ENCODE data around the gene AP1M1. TPM values are rescaled to one million over a fixed set of nuclear protein-coding genes. Genes with fewer than 3 reads are reported as not detected.
A peak's percentile ranks its signal among the peaks of the same experiment; 100 is the strongest.

AP1M1 gene
- total RNA-seq, 2 experiments from 2014 or later: 100 to 113 TPM

DNA sequence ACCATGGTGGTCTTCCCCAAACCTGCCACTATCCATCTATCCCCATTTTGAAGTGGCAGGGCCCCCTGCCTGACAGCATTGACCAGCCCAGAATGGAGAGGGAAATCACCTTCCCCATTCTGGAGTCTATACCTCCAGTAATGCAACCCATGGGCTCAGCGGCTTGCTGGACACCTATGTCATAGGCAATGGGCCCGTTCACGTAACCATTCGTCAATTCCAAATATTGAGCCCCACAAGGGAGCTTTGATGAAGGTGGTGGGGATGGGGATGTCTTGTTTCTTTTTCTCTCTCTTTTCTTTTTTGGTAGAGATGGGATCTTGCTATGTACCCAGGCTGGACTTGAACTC is 63.1 kb downstream of the AP1M1 start:
- no peak for DNase-seq
- Mint-ChIP-seq H3K4me1 (ENCODE audit: low read depth) (peaks cover 34% of the 10 kb centered on the region), H3K36me3 (no peaks in the 10 kb centered on the region), H3K4me3 (no peak overlapping the region), H3K27ac (no peak overlapping the region), H3K27me3 (peaks cover 4% of the 10 kb centered on the region), H3K9me3 (peaks cover 3% of the 10 kb centered on the region)
- CTCF ChIA-PET: interaction anchor here (0.8 to 1.8 kb wide), 2 partner anchors 122 to 126 kb away, joined by 3 to 6 read pairs; no protein-coding TSS in a partner anchor
- POLR2A ChIA-PET: no interaction called here
- intact Hi-C loops (cut with micrococcal nuclease): loop anchor here (5.0 kb wide), 1 partner anchor 67 kb away; no protein-coding TSS in a partner anchor

DNA sequence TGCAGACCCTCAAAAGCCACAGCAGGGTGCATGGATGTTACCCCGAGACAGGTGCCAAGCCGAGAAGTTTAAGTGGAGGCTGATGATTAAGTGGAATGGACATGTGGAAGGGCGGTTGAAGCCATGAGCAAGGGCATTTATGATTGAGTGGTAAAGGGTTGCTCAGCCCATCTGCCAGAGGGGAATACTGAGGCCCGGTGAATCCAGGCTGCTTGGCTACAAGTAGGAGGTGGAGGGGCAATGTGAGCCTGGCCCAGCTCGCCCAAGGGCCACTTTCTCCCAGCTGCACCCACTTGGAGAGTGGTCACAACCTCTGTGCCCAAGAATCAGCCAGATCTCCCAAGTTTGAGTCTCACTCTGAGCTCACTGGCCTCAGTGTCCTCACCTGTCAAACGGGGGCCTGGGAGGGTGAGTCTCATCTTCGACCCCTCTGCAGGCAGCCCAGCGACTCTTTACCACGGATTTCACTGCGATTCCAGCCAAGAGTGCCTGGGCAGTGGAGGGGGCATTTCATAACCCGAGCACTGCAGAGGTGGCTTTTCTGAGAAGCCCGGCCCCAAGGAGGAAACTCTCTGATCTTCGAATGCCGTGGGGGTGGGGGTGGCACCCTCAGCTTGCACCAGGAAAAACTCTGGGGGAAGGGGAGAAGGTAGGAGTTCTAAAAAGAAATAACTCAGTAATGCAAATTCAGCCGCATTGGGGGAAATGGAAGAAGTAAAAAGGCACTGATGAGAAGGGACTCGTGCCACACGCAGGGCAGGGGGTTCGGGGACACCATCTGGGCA is 64.1 kb downstream of the AP1M1 start:
- peaks cover 42% of the 10 kb centered on the region for H3K4me1 Mint-ChIP-seq (ENCODE audit: low read depth)
- H3K27ac Mint-ChIP-seq: no peak overlapping the region
- ChIA-PET CTCF (interaction anchor here (0.7 to 2.2 kb wide), 3 partner anchors 13 to 125 kb away, joined by 3 to 9 read pairs (median 6); no protein-coding TSS in a partner anchor), POLR2A (no interaction called here)
- intact Hi-C loops (cut with micrococcal nuclease): loop anchor here (5.0 kb wide), 1 partner anchor 66 kb away; no protein-coding TSS in a partner anchor
- peak; percentile 27 for DNase-seq
- no peaks in the 10 kb centered on the region for H3K36me3 Mint-ChIP-seq
- no peak overlapping the region for H3K4me3 Mint-ChIP-seq
- peaks cover 3% of the 10 kb centered on the region for H3K9me3 Mint-ChIP-seq
- H3K27me3 Mint-ChIP-seq: peaks cover 4% of the 10 kb centered on the region

DNA sequence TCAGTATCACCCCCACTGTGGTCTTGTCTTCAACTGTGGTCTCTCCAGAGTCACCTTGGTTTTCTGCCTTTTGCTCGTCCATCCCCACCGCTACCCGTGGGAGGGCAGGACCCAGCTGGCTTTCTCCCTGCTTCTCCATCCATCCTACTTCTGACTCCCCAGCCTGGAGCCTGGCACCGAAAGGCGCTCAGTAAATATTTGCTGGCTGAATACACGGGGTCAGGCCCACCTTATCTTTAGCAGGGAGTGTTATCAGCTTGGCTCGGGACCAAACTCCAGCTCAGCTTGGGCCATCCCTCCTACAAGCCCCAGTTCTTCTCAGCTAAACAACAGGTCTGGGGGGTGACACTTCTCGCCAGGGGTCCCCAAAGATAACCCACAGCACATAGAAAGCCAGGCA is 64.9 kb downstream of the AP1M1 start:
- Mint-ChIP-seq H3K36me3 (no peaks in the 10 kb centered on the region), H3K27me3 (peaks cover 7% of the 10 kb centered on the region), H3K27ac (no peak overlapping the region), H3K4me3 (no peak overlapping the region), H3K9me3 (peaks cover 3% of the 10 kb centered on the region), H3K4me1 (ENCODE audit: low read depth) (peaks cover 50% of the 10 kb centered on the region)
- ChIA-PET POLR2A (no interaction called here), CTCF (interaction anchor here (0.6 to 2.4 kb wide), 6 partner anchors 14 to 124 kb away, joined by 3 to 9 read pairs (median 4); no protein-coding TSS in a partner anchor)
- no peak for DNase-seq
- intact Hi-C loops (cut with micrococcal nuclease): loop anchor here (5.0 kb wide), 1 partner anchor 65 kb away; no protein-coding TSS in a partner anchor

DNA sequence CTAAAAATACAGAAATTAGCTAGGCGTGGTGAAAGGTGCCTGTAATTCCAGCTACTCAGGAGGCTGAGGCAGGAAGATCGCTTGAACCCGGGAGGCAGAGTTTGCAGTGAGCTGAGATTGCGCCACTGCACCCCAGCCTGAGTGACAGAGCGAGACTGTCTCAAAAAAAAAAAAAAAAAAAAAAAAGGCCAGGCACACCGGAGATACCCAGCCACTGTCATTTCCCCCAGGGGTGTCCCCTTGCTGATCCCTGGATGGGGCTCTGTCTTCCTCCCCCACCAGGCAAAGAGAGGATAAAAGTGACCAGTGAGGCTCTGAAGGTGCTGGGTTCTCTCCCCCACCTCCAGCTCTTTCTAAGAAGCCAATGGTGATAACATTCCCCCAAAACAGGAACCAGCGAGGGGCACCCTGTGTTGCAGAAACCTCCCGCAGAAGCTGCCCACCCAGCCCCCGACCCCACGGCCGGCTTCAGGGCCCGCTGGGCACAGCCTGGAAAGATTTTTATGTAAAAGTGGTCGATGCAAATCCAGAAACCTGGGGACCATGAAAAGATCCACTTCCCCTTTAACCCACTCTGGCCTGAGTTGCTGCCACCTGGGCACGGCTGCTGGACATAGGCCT is 65.5 kb downstream of the AP1M1 start:
- DNase-seq: no peak
- ChIA-PET POLR2A (no interaction called here), CTCF (interaction anchor here (0.6 to 2.4 kb wide), 5 partner anchors 15 to 120 kb away, joined by 3 to 9 read pairs (median 3); no protein-coding TSS in a partner anchor)
- Mint-ChIP-seq H3K4me3 (no peak overlapping the region), H3K36me3 (no peaks in the 10 kb centered on the region), H3K27ac (no peak overlapping the region), H3K27me3 (peaks cover 7% of the 10 kb centered on the region), H3K9me3 (peaks cover 3% of the 10 kb centered on the region), H3K4me1 (ENCODE audit: low read depth) (peaks cover 50% of the 10 kb centered on the region)
- intact Hi-C loops (cut with micrococcal nuclease): loop anchor here (5.0 kb wide), 1 partner anchor 64 kb away; no protein-coding TSS in a partner anchor

DNA sequence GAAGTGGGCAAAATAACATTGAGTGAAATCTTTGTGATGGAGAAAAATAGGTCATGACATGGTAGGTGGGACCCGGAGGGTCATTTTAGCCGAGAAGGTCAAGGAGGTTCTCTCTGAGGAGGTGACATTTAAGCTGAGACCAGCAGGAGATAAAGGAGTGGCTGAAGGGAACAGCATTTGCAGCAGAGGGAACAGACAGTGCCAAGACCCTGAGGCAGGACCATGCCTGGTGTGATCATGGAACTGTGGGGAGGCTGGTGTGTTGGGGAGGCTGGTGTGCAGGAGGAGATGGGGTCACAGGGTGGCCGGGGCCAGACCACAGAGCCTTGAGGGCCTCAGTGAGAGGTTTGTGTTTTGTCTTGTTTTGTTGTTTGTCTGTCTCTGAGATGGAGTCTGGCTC is 67.5 kb downstream of the AP1M1 start:
- Mint-ChIP-seq H3K27ac (peak overlapping the region; percentile 31), H3K9me3 (peaks cover 3% of the 10 kb centered on the region), H3K4me1 (ENCODE audit: low read depth) (peaks cover 54% of the 10 kb centered on the region), H3K4me3 (no peak overlapping the region), H3K27me3 (peaks cover 7% of the 10 kb centered on the region), H3K36me3 (no peaks in the 10 kb centered on the region)
- ChIA-PET POLR2A (no interaction called here), CTCF (no interaction called here)
- DNase-seq: no peak
- intact Hi-C loops (cut with micrococcal nuclease): no loop called here

DNA sequence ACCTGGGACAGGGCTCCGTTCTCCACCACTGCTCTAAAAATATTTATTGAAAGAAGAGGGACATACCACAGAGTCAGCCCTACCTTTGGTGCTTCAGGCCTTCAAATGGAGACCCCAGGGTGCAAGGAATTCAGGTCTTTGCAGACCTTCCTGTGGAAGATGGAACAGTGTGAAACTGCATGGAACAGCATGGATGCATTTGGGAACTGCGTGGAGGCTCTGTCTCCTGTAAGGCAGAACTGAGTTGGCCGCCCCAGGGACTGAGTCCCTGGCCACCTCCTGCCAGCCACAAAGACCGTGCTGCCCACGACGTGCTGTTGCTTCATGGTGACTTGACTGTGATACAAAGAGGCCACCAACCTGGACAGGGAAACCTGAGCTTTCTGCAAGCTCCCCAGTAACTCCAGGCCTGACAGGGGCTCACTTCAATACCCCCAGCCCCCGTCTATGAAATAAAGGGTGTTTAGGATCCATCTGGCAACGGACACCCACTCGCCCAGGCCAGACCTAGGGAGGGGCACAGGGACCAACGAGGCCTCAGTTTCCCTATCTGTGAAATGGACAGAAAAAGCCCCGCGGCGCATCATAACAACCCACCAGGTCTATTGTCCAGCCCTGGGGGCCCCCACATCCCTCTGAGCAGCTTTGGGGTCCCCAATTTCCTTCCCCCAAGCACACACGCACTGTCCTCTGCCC is 68.3 kb downstream of the AP1M1 start:
- DNase-seq: no peak
- CTCF ChIA-PET: interaction anchor here (1.0 to 2.4 kb wide), 2 partner anchors 17 to 27 kb away, joined by 3 to 6 read pairs; no protein-coding TSS in a partner anchor
- no peak overlapping the region for H3K27ac Mint-ChIP-seq
- H3K27me3 Mint-ChIP-seq: peaks cover 7% of the 10 kb centered on the region
- no peaks in the 10 kb centered on the region for H3K36me3 Mint-ChIP-seq
- intact Hi-C loops (cut with micrococcal nuclease): no loop called here
- no peak overlapping the region for H3K4me3 Mint-ChIP-seq
- peaks cover 3% of the 10 kb centered on the region for H3K9me3 Mint-ChIP-seq
- H3K4me1 Mint-ChIP-seq (ENCODE audit: low read depth): peaks cover 53% of the 10 kb centered on the region
- POLR2A ChIA-PET: no interaction called here

DNA sequence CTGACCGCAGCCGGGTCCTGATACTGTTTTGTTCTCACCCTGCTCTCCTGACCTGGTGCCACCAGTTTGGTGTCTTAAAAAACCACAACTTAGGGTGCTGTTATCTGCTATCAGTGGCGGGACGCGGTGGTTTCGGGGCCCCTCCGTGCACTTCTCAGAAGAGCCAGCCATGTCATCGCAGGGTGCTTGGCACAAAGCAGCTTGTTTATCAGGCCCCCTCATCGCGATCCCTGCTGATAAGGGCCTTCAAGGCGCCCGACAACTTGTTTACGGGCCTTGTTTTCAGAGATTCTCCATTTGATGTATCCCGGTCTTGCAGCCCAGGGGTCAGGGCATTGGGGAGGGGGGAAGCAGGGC is 68.9 kb downstream of the AP1M1 start:
- peaks cover 4% of the 10 kb centered on the region for H3K27me3 Mint-ChIP-seq
- POLR2A ChIA-PET: no interaction called here
- peaks cover 47% of the 10 kb centered on the region for H3K4me1 Mint-ChIP-seq (ENCODE audit: low read depth)
- no peak overlapping the region for H3K4me3 Mint-ChIP-seq
- H3K9me3 Mint-ChIP-seq: peaks cover 3% of the 10 kb centered on the region
- no peak overlapping the region for H3K27ac Mint-ChIP-seq
- no peaks in the 10 kb centered on the region for H3K36me3 Mint-ChIP-seq
- CTCF ChIA-PET: interaction anchor here (1.0 to 2.4 kb wide), 2 partner anchors 18 to 27 kb away, joined by 3 to 6 read pairs; no protein-coding TSS in a partner anchor
- peak; percentile 65 for DNase-seq
- intact Hi-C loops (cut with micrococcal nuclease): no loop called here

DNA sequence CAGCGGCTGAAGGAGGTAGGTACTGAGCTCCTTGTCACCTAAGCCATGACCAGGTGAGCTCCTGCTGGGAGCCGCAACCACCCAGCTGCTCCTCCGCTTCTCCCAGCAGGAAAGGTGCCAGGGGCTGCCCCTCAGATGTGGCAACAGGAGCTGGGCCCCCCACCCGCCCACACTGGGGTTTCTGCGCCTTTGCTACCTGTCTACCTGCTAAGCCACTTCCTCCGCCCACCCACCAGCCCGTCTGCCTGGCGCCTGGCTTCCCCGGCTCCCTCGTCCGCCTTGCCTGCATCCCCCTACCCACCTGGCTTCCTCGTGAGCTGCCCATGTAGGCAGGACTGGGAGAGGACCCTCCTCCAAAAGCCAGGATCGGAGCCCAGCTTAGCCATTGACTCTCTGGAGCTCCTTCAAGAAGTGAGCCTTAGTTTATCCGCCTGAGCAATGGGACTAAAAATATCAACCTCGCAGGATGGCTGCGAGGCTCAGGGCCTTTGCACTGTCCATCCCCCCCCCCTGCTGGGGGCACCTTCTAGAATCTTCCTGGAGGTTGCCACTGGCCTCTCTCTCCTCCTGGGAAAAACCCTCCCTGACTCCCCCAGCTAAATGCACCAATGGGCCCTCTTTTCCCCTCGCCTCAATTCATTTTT is 71.1 kb downstream of the AP1M1 start:
- POLR2A ChIA-PET: interaction anchor here (0.6 to 1.3 kb wide), 2 partner anchors 15 to 274 kb away, joined by 3 to 4 read pairs; no protein-coding TSS in a partner anchor
- peak; percentile 57 for DNase-seq
- intact Hi-C loops (cut with micrococcal nuclease): no loop called here

DNA sequence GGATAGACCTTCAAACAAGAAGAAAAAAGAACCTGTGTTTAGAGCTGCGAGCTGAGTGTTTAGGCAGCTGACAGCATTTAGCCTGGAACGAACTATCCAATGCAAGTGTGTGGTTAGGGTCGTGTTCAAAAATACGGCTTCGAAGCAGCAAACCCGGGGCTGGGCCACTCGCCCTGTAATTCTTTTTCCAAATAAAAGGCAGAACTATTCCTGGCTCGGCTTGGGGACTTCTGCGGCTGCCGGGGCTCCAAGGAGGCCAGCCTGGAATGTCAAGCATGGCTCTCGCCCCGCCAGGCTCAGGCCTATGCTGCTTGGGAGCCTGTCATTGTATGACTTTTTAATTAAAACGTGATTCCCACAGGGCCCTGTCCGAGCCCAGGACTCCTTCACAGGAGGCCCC is 75.2 kb downstream of the AP1M1 start:
- POLR2A ChIA-PET: interaction anchor here (0.7 kb wide), 1 partner anchor 11 kb away, joined by 5 read pairs; no protein-coding TSS in a partner anchor
- no peak overlapping the region for H3K4me3 Mint-ChIP-seq
- H3K27ac Mint-ChIP-seq: no peak overlapping the region
- intact Hi-C loops (cut with micrococcal nuclease): no loop called here
- DNase-seq: no peak
- H3K4me1 Mint-ChIP-seq (ENCODE audit: low read depth): peaks cover 9% of the 10 kb centered on the region
- no peaks in the 10 kb centered on the region for H3K27me3 Mint-ChIP-seq
- CTCF ChIA-PET: no interaction called here
- H3K36me3 Mint-ChIP-seq: no peaks in the 10 kb centered on the region
- H3K9me3 Mint-ChIP-seq: no peaks in the 10 kb centered on the region

More for the DNA sequence above, 71.1 kb downstream of the AP1M1 start:
- peaks cover 30% of the 10 kb centered on the region for H3K4me1 Mint-ChIP-seq (ENCODE audit: low read depth)
- H3K4me3 Mint-ChIP-seq: no peak overlapping the region
- CTCF ChIA-PET: interaction anchor here (1.2 to 2.4 kb wide), 4 partner anchors 25 to 117 kb away, joined by 3 to 8 read pairs (median 5); no protein-coding TSS in a partner anchor
- H3K27ac Mint-ChIP-seq: no peak overlapping the region
- no peaks in the 10 kb centered on the region for H3K36me3 Mint-ChIP-seq
- peaks cover 3% of the 10 kb centered on the region for H3K27me3 Mint-ChIP-seq
- H3K9me3 Mint-ChIP-seq: peaks cover 3% of the 10 kb centered on the region

DNA sequence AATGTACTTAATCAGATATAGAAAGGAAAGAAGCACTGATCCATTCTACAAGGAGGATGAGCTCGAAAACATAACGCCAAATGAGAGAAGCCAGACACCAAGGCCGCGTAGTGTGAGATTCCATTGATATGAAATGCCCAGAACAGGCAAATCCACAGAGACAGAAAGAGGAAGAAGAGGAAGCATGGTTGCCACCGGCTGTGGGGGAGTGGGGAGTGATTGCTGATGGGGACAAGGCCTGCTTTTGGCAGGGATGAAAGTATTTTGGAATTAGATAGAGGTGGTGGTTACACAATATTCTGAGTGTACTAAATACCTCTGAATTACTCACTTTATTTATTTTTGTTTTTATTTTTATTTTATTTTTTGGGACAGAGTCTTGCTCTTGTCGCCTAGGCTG is 76.7 kb downstream of the AP1M1 start:
- H3K4me1 Mint-ChIP-seq (ENCODE audit: low read depth): peaks cover 2% of the 10 kb centered on the region
- CTCF ChIA-PET: no interaction called here
- intact Hi-C loops (cut with micrococcal nuclease): no loop called here
- no peak for DNase-seq
- no peaks in the 10 kb centered on the region for H3K36me3 Mint-ChIP-seq
- H3K27ac Mint-ChIP-seq: no peak overlapping the region
- no peaks in the 10 kb centered on the region for H3K27me3 Mint-ChIP-seq
- no peaks in the 10 kb centered on the region for H3K9me3 Mint-ChIP-seq
- H3K4me3 Mint-ChIP-seq: no peak overlapping the region
- POLR2A ChIA-PET: no interaction called here

DNA sequence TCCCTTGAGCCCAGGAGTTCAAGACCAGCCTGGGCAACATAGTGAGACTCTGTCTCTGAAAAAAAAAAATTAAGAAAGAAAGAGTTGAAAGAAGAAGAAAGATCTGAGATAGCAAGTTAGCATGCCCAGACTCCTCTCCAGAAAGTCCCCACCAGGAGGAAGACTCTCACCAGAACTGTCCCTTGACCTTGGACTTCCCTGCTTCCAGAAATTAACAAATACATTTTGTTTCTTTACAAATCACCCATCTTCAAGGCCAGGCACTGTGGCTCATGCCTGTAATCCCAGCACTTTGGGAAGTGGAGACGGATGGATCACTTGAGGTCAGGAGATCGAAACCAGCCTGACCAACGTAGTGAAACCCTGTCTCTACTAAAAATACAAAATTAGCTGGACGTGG is 82.6 kb downstream of the AP1M1 start:
- no peak overlapping the region for H3K27ac Mint-ChIP-seq
- H3K4me1 Mint-ChIP-seq (ENCODE audit: low read depth): peaks cover 18% of the 10 kb centered on the region
- no peaks in the 10 kb centered on the region for H3K36me3 Mint-ChIP-seq
- DNase-seq: no peak
- CTCF ChIA-PET: interaction anchor here (0.6 kb wide), 1 partner anchor 137 kb away, joined by 3 read pairs; no protein-coding TSS in a partner anchor
- no peak overlapping the region for H3K4me3 Mint-ChIP-seq
- intact Hi-C loops (cut with micrococcal nuclease): loop anchor here (5.0 kb wide), 1 partner anchor 47 kb away; no protein-coding TSS in a partner anchor
- no peaks in the 10 kb centered on the region for H3K9me3 Mint-ChIP-seq
- POLR2A ChIA-PET: no interaction called here
- no peaks in the 10 kb centered on the region for H3K27me3 Mint-ChIP-seq

All from activated CD4-positive, alpha-beta memory T cell treated with anti-CD3 and anti-CD28 coated beads for 36 hours (primary cell).